SK-N-MC (cell line): ENCODE measurements around the gene PTGR3.

Experiments used
- DNase-seq: peaks from one replicate; pipeline ENCODE4 v3.0.0-alpha.2; 2011; ENCODE audit warnings: low read depth, low spot score
- H3K27ac ChIP-seq: fragments of 200-600 bp; sonication (generic); 2 replicates; pipeline ENCODE4 v1.5.1; 2016; ENCODE audit warnings: mixed run types
- H3K36me3 ChIP-seq: fragments of 200-600 bp; sonication (generic); 2 replicates; pipeline ENCODE4 v1.6.1; 2017; ENCODE audit warnings: antibody characterized with exemption, low read length, mixed read lengths; ENCODE audit not compliant: insufficient read depth
- H3K4me3 ChIP-seq: fragments of 200-600 bp; sonication (generic); 2 replicates; pipeline ENCODE4 v1.5.1; 2016
- H3K9ac ChIP-seq: fragments of 200-600 bp; sonication (generic); 2 replicates; pipeline ENCODE4 v1.8.0; 2017; ENCODE audit warnings: mixed run types, mixed read lengths; ENCODE audit not compliant: insufficient read length
- H3K9me3 ChIP-seq: fragments of 200-600 bp; sonication (generic); 2 replicates; pipeline ENCODE4 v1.6.1; 2017; ENCODE audit warnings: low read depth, mild to moderate bottlenecking, antibody characterized with exemption, low read length, moderate library complexity, mixed read lengths
- EZH2 ChIP-seq: fragments of 200-600 bp; sonication (generic); IDR thresholded peaks from one replicate; pipeline ENCODE4 v1.6.1; 2017; ENCODE audit warnings: antibody characterized with exemption
- FOXP2 ChIP-seq: optimal IDR thresholded peaks from 2 replicates; pipeline ENCODE3; 2011; ENCODE audit warnings: mild to moderate bottlenecking, moderate library complexity; ENCODE audit not compliant: insufficient read depth; ENCODE audit errors: extremely low read length, control extremely low read depth
- POLR2AphosphoS5 ChIP-seq: IDR thresholded peaks from 2 replicates; pipeline ENCODE4 v1.6.1; 2012; ENCODE audit warnings: mild to moderate bottlenecking, low read depth, low read length, borderline replicate concordance

The PTGR3 gene

GRCh38 chr18:75208155-75208835, 644 bp downstream of the PTGR3 start:
- no peak for DNase-seq
- H3K9me3 ChIP-seq = no peaks in the 10 kb centered on the region
- H3K36me3 ChIP-seq = no peaks in the 10 kb centered on the region
- TF ChIP-seq POLR2AphosphoS5 (no peak), EZH2 (no peak), FOXP2 (no peak)
- no peak overlapping the region for H3K27ac ChIP-seq
- H3K4me3 ChIP-seq = peak overlapping the region; percentile 74
- H3K9ac ChIP-seq = peak overlapping the region; percentile 3

GRCh38 chr18:75207310-75208154, 1.4 kb downstream of the PTGR3 start:
- DNase-seq = no peak
- TF ChIP-seq EZH2 = no peak
- TF ChIP-seq POLR2AphosphoS5 = no peak
- TF ChIP-seq FOXP2 = no peak
- no peaks in the 10 kb centered on the region for H3K36me3 ChIP-seq
- H3K9me3 ChIP-seq = no peaks in the 10 kb centered on the region
- H3K9ac ChIP-seq = no peak overlapping the region
- H3K4me3 ChIP-seq = peak overlapping the region; percentile 74
- no peak overlapping the region for H3K27ac ChIP-seq

- Histone ChIP-seq H3K9ac (no peak overlapping the region), H3K4me3 (no peak overlapping the region), H3K9me3 (no peaks in the 10 kb centered on the region), H3K27ac (no peak overlapping the region), H3K36me3 (no peaks in the 10 kb centered on the region)
- no peak for DNase-seq
- TF ChIP-seq POLR2AphosphoS5 = no peak
- TF ChIP-seq FOXP2 = no peak
- TF ChIP-seq EZH2 = no peak
Observed at GRCh38 chr18:75206452-75207309, 2.3 kb downstream of the PTGR3 start.

- Histone ChIP-seq H3K4me3 (no peak overlapping the region), H3K36me3 (no peaks in the 10 kb centered on the region), H3K9ac (no peak overlapping the region), H3K9me3 (no peaks in the 10 kb centered on the region), H3K27ac (no peak overlapping the region)
- DNase-seq = no peak
- no peak for TF ChIP-seq EZH2
- TF ChIP-seq POLR2AphosphoS5 = no peak
- TF ChIP-seq FOXP2 = no peak
Observed at GRCh38 chr18:75205514-75206132, 3.3 kb downstream of the PTGR3 start.

- no peak overlapping the region for H3K9ac ChIP-seq
- DNase-seq = no peak
- H3K36me3 ChIP-seq = no peaks in the 10 kb centered on the region
- no peaks in the 10 kb centered on the region for H3K9me3 ChIP-seq
- TF ChIP-seq POLR2AphosphoS5 = no peak
- H3K27ac ChIP-seq = no peak overlapping the region
- no peak overlapping the region for H3K4me3 ChIP-seq
Observed at GRCh38 chr18:75204732-75205513, 4.0 kb downstream of the PTGR3 start.

GRCh38 chr18:75204269-75204731, 4.6 kb downstream of the PTGR3 start:
- no peak for DNase-seq
- H3K4me3 ChIP-seq = peak overlapping the region; percentile 65
- no peak overlapping the region for H3K9ac ChIP-seq

More at GRCh38 chr18:75204269-75204731, 4.6 kb downstream of the PTGR3 start:
- Histone ChIP-seq H3K36me3 (no peaks in the 10 kb centered on the region), H3K9me3 (no peaks in the 10 kb centered on the region), H3K27ac (no peak overlapping the region)
- TF ChIP-seq EZH2 (no peak), POLR2AphosphoS5 (no peak), FOXP2 (no peak)
